ENCODE results near the gene KLRC4. TPM values are rescaled to one million over a fixed set of nuclear protein-coding genes. Genes with fewer than 3 reads are reported as not detected.

The KLRC4 gene
- total RNA-seq, 4 donors from 2014 or later: not detected

DNA sequence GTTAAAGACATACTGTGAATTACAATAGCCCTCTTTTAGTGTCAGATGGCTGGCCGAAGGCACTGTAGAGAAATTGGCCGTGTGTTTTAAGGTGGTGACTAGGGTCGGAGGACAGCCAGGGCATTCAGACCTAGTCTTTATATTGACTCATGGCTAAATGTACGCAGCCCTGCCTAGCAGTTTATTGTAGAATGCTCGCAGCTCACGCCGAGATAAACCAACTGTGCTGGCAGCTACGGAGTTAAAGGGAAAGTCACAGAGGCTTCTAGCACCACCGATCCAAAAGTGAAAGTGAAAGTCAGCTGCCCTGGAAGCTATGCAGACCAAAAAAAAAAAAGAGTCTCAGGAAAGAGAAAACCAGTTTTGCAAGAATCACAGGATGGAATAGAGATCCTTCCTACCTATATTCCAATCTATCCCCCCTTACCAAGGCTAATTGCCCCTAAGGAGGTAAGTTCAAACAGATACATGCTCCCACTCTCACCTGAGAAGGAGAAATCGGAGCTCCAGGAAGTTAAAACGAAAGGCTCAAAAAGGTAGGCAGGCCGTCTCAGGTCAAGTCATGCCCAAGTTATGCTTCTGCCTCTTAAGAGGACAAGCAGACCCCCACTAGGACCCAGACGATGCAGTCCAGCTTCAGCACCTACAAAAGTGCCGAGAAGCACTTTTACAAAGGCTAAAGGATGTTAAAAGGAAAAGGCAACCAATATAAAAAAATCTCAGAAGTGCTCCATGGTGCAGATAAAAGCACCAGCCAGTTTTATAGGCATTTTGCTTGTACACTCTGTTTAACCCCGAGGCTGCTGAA, 44.5 kb downstream of the KLRC4 start:
- no peak for DNase-seq (ENCODE audit: low spot score in 2 of 2)
- Histone ChIP-seq H3K9me3 (peaks cover 4% of the 10 kb centered on the region), H3K4me3 (peak overlapping the region; percentile 77), H3K27ac (peak overlapping the region; percentile 95), H3K36me3 (no peaks in the 10 kb centered on the region), H3K27me3 (no peaks in the 10 kb centered on the region), H3K4me1 (peaks cover 36% of the 10 kb centered on the region)
- TF ChIP-seq POLR2A (IDR thresholded peaks at IDR 0.05) (no peak), EP300 (IDR thresholded peaks at IDR 0.05) (no peak), POLR2AphosphoS5 (IDR thresholded peaks at IDR 0.05) (no peak)
- TF ChIP-seq, protein P1, sequence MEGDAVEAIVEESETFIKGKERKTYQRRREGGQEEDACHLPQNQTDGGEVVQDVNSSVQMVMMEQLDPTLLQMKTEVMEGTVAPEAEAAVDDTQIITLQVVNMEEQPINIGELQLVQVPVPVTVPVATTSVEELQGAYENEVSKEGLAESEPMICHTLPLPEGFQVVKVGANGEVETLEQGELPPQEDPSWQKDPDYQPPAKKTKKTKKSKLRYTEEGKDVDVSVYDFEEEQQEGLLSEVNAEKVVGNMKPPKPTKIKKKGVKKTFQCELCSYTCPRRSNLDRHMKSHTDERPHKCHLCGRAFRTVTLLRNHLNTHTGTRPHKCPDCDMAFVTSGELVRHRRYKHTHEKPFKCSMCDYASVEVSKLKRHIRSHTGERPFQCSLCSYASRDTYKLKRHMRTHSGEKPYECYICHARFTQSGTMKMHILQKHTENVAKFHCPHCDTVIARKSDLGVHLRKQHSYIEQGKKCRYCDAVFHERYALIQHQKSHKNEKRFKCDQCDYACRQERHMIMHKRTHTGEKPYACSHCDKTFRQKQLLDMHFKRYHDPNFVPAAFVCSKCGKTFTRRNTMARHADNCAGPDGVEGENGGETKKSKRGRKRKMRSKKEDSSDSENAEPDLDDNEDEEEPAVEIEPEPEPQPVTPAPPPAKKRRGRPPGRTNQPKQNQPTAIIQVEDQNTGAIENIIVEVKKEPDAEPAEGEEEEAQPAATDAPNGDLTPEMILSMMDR (IDR thresholded peaks at IDR 0.05): no peak
- WGBS: under 1% methylated on average over 15 of the region's 15 CpGs

DNA sequence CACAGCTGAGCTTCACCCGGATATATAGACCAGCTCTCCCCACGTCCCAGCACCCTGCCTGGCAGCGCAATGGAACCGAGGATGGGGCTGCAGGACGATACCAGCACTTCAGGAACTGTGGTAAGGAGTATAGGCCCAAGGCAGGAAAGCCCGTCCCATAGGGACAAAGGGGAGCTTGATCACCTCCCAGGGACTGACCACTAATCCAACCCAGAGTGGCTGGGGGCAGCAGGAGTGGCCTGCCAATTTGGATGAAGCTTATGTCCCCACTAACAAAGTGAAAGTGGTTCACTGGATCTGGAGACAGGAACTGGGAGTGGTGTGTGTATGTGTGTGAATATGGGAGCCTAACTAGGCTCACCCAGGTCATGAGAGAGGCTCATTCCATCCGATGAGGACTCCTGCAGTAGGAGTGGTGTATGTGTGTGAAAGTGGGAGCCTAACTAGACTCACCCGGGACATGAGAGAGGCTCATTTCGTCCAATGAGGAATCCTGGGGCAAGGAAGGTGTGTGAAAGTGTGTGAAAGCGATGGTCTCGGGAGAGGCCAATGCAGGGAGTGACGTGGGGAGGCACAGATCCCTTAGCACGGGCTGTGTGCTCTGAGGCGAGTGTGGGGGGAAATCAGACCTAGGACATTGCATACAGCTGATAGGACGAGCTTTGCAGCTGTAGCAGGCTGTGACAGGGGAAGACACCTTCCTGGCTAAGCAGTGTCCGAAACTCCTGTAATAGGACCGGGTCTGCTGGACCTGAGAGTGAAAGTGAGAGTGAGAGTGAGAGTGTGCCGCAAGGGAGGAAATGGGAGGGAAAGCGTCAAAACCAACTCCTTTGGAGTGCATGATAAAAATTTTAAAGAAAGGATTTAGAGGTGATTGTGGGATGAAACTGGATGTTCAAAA, 45.4 kb downstream of the KLRC4 start:
- 3% methylated on average over 14 of the region's 19 CpGs for WGBS
- TF ChIP-seq POLR2A (IDR thresholded peaks at IDR 0.05) (no peak), EP300 (IDR thresholded peaks at IDR 0.05) (no peak), POLR2AphosphoS5 (IDR thresholded peaks at IDR 0.05) (no peak)
- TF ChIP-seq, protein P1 (IDR thresholded peaks at IDR 0.05): no peak
- DNase-seq (ENCODE audit: low spot score in 2 of 2): no peak
- Histone ChIP-seq H3K36me3 (no peaks in the 10 kb centered on the region), H3K4me1 (peaks cover 36% of the 10 kb centered on the region), H3K27me3 (no peaks in the 10 kb centered on the region), H3K27ac (peak overlapping the region; percentile 95), H3K4me3 (peak overlapping the region; percentile 77), H3K9me3 (peaks cover 4% of the 10 kb centered on the region)

DNA sequence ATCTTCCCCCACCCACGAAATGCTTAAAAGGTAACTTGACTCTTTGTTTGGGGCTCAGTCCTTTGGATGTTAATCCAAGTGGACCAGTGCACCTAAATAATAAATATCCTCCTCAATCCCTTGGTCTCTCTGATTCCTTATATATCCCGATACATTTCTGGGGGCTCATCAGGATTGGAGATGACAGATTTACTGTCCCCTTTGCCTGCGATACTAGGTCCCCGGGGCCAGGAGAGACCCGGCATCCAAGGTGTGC, 46.0 kb downstream of the KLRC4 start:
- Histone ChIP-seq H3K36me3 (no peaks in the 10 kb centered on the region), H3K27me3 (no peaks in the 10 kb centered on the region), H3K9me3 (peaks cover 4% of the 10 kb centered on the region), H3K27ac (peak overlapping the region; percentile 95), H3K4me1 (peaks cover 36% of the 10 kb centered on the region), H3K4me3 (peak overlapping the region; percentile 77)
- 39% methylated on average over 5 of the region's 5 CpGs for WGBS
- no peak for DNase-seq (ENCODE audit: low spot score in 2 of 2)
- TF ChIP-seq POLR2AphosphoS5 (IDR thresholded peaks at IDR 0.05) (no peak), POLR2A (IDR thresholded peaks at IDR 0.05) (no peak), EP300 (IDR thresholded peaks at IDR 0.05) (no peak)

DNA sequence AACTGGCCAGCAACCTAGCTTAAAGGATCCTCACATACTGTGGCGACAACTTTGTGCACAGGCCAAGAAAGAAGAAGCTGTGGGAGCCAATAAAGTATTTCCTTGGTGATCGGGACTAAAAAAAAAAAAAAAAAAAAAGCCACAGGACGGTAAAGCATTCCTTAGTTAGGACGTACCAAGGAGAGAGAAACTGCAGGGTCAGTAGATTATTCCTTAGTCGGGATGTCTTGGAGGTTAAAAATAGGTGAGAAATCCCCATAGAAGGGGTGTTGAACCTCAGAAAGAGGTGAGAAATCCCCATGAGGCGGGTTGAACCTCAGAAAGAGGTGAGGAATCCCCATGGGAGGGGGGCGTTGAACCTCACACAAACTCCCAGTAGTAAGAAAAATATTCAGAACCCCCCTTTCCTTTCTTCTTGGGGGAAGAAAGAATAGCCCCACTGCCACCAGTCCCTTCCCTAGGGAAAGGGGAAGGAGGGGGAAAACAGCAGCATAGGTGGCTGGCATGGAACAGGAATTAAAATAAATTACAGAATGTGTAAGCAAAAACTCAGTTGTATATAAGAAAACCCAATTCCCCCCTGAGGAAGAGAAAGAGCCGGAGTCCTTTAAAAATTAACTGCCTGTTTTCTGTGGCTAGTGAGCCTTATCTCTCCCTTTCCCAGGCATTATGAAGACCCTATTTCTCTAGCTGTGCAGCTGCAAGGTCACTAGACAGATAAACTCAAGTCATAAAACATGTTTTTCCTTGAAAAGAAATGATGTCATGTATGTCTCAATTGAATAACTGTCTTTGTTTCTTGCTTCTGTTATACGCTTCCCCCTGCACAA, 46.5 kb downstream of the KLRC4 start:
- no peak for DNase-seq (ENCODE audit: low spot score in 2 of 2)
- no peaks in the 10 kb centered on the region for H3K36me3 ChIP-seq
- H3K9me3 ChIP-seq: peaks cover 1% of the 10 kb centered on the region
- H3K4me3 ChIP-seq: peak overlapping the region; percentile 77
- 33% methylated on average over 9 of the region's 9 CpGs for WGBS
- H3K27me3 ChIP-seq: no peaks in the 10 kb centered on the region
- peak overlapping the region; percentile 95 for H3K27ac ChIP-seq
- H3K4me1 ChIP-seq: peaks cover 36% of the 10 kb centered on the region
- TF ChIP-seq, protein P1 (IDR thresholded peaks at IDR 0.05): no peak
- TF ChIP-seq POLR2A (IDR thresholded peaks at IDR 0.05): no peak
- no peak for TF ChIP-seq EP300 (IDR thresholded peaks at IDR 0.05)
- TF ChIP-seq POLR2AphosphoS5 (IDR thresholded peaks at IDR 0.05): no peak

DNA sequence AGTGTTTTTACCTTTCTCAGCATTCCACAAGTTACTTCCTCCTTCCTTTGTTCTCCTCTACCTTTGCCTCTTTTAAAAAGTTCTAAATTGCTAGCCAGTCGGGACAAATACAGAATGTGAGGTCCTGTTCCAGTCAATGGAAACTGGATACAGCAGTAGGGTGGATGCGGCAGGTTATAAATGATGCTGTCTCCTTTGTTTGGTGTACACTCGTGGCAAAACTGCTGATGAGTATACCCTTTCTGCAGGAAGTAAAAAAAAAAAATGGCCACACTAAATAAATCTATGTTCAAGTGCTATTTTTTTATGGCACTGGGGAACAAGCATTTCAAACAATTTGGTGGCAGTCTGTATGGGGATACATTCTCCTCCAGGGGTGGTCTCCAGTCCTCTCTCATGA, 47.2 kb downstream of the KLRC4 start:
- TF ChIP-seq, protein P1 (IDR thresholded peaks at IDR 0.05): no peak
- no peak for TF ChIP-seq EP300 (IDR thresholded peaks at IDR 0.05)
- no peak for TF ChIP-seq POLR2AphosphoS5 (IDR thresholded peaks at IDR 0.05)
- TF ChIP-seq POLR2A (IDR thresholded peaks at IDR 0.05): no peak
- no peaks in the 10 kb centered on the region for H3K9me3 ChIP-seq
- no peaks in the 10 kb centered on the region for H3K36me3 ChIP-seq
- H3K4me1 ChIP-seq: peaks cover 36% of the 10 kb centered on the region
- no peak for DNase-seq (ENCODE audit: low spot score in 2 of 2)
- H3K4me3 ChIP-seq: no peak overlapping the region
- H3K27me3 ChIP-seq: no peaks in the 10 kb centered on the region
- H3K27ac ChIP-seq: peak overlapping the region; percentile 95
- WGBS: 40% methylated on average over 3 of the region's 3 CpGs
